ENCODE data around the gene PANK2.

The PANK2 gene

GRCh38 chr20:3976511-3976910 is 87.3 kb downstream of the PANK2 start:
- ChIA-PET CTCF (no interaction called here), POLR2A (ENCODE audit: low non-redundant PET) (no interaction called here)
- TF ChIP-seq, protein P1, sequence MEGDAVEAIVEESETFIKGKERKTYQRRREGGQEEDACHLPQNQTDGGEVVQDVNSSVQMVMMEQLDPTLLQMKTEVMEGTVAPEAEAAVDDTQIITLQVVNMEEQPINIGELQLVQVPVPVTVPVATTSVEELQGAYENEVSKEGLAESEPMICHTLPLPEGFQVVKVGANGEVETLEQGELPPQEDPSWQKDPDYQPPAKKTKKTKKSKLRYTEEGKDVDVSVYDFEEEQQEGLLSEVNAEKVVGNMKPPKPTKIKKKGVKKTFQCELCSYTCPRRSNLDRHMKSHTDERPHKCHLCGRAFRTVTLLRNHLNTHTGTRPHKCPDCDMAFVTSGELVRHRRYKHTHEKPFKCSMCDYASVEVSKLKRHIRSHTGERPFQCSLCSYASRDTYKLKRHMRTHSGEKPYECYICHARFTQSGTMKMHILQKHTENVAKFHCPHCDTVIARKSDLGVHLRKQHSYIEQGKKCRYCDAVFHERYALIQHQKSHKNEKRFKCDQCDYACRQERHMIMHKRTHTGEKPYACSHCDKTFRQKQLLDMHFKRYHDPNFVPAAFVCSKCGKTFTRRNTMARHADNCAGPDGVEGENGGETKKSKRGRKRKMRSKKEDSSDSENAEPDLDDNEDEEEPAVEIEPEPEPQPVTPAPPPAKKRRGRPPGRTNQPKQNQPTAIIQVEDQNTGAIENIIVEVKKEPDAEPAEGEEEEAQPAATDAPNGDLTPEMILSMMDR (conservative IDR thresholded peaks at IDR 0.05; ENCODE audit: low read depth), result no peak

More at GRCh38 chr20:3976511-3976910, 87.3 kb downstream of the PANK2 start:
- no peak for DNase-seq (ENCODE audit: low spot score)
- H3K27ac ChIP-seq, result no peak overlapping the region

All from RWPE1 (cell line).